Liver (tissue), 9 donors: ENCODE results near the gene SOX6. TPM values are rescaled to one million over a fixed set of nuclear protein-coding genes. Genes with fewer than 3 reads are reported as not detected.

ENCODE experiments used
- DNase-seq: peaks from one replicate; pipeline ENCODE4 v3.0.0-alpha.2; 2017; ENCODE audit warnings: low spot score
- H3K27ac ChIP-seq, 2 donors: one replicate each; pipeline ENCODE4 v1.7.0; 2013; ENCODE audit warnings: inconsistent platforms in 2 of 2, low read length in 2 of 2, control low read depth in 1 of 2, low read depth in 1 of 2, mild to moderate bottlenecking in 1 of 2
- H3K27me3 ChIP-seq, 4 donors: one replicate each; pipeline versions ENCODE4 v1.6.1 to v1.7.0; 2013; ENCODE audit warnings: low read length in 3 of 4, inconsistent platforms in 1 of 4, mild to moderate bottlenecking in 1 of 4, moderate library complexity in 1 of 4; ENCODE audit not compliant: control insufficient read depth in 4 of 4, insufficient read depth in 4 of 4
- H3K36me3 ChIP-seq, 4 donors: one replicate each; pipeline versions ENCODE4 v1.6.1 to v1.7.0; 2013; ENCODE audit warnings: low read length in 3 of 4, mild to moderate bottlenecking in 3 of 4, low read depth in 1 of 4, moderate library complexity in 1 of 4; ENCODE audit not compliant: control insufficient read depth in 4 of 4, insufficient read depth in 3 of 4
- H3K4me1 ChIP-seq, 4 donors: one replicate each; pipeline versions ENCODE4 v1.6.1 to v1.7.0; 2013; ENCODE audit warnings: low read length in 3 of 4, mild to moderate bottlenecking in 3 of 4, moderate library complexity in 1 of 4; ENCODE audit not compliant: control insufficient read depth in 4 of 4, insufficient read depth in 4 of 4
- H3K4me3 ChIP-seq, 3 donors: one replicate each; pipeline versions ENCODE4 v1.6.1 to v1.7.0; 2013; ENCODE audit warnings: low read length in 3 of 3, control low read depth in 1 of 3, low read depth in 1 of 3, mild to moderate bottlenecking in 1 of 3
- H3K9ac ChIP-seq, 2 donors: one replicate each; pipeline ENCODE4 v1.7.0; 2013; ENCODE audit warnings: low read length in 2 of 2, mild to moderate bottlenecking in 2 of 2, moderate library complexity in 2 of 2, control low read depth in 1 of 2, low read depth in 1 of 2
- H3K9me3 ChIP-seq, 4 donors: one replicate each; pipeline versions ENCODE4 v1.6.1 to v1.7.0; 2013; ENCODE audit warnings: low read length in 3 of 4; ENCODE audit not compliant: control insufficient read depth in 4 of 4
- CTCF ChIP-seq: fragments of 150-350 bp; IDR thresholded peaks from 2 replicates; pipeline ENCODE4 v1.5.1; 2017; ENCODE audit warnings: improper control_type of control experiment, low read depth, low read length; ENCODE audit not compliant: missing input control
- EGR1 ChIP-seq, 2 donors: IDR thresholded peaks; 2 replicates each; pipeline ENCODE4 v1.6.1; 2016 to 2018; ENCODE audit warnings: antibody characterized with exemption in 2 of 2, low read depth in 2 of 2
- FOXA1 ChIP-seq: IDR thresholded peaks from 2 replicates; pipeline ENCODE4 v1.6.1; 2016; ENCODE audit warnings: antibody characterized with exemption
- FOXA2 ChIP-seq: IDR thresholded peaks from 2 replicates; pipeline ENCODE4 v1.6.1; 2016; ENCODE audit warnings: antibody characterized with exemption
- GABPA ChIP-seq, 2 donors: IDR thresholded peaks in 1 of 2; conservative IDR thresholded peaks in 1 of 2; 2 replicates each; pipeline ENCODE4 v1.6.1; 2016; ENCODE audit warnings: antibody characterized with exemption in 2 of 2, mild to moderate bottlenecking in 1 of 2, moderate library complexity in 1 of 2
- HNF4A ChIP-seq, 2 donors: conservative IDR thresholded peaks; 2 replicates each; pipeline ENCODE4 v1.6.1; 2016; ENCODE audit warnings: antibody characterized with exemption in 2 of 2, mild to moderate bottlenecking in 2 of 2
- HNF4G ChIP-seq: IDR thresholded peaks from 2 replicates; pipeline ENCODE4 v1.6.1; 2016; ENCODE audit warnings: antibody characterized with exemption
- JUND ChIP-seq, 2 donors: IDR thresholded peaks; 2 replicates each; pipeline ENCODE4 v1.6.1; 2016; ENCODE audit warnings: antibody characterized with exemption in 2 of 2
- NR2F2 ChIP-seq: IDR thresholded peaks from 2 replicates; pipeline ENCODE4 v1.6.1; 2016; ENCODE audit warnings: antibody characterized with exemption
- RAD21 ChIP-seq, 2 donors: IDR thresholded peaks; 2 replicates each; pipeline ENCODE4 v1.6.1; 2016; ENCODE audit warnings: antibody characterized with exemption in 2 of 2, mild to moderate bottlenecking in 2 of 2
- REST ChIP-seq: IDR thresholded peaks from 2 replicates; pipeline ENCODE4 v1.6.1; 2016; ENCODE audit warnings: antibody characterized with exemption, mild to moderate bottlenecking
- RXRA ChIP-seq, 2 donors: IDR thresholded peaks; 2 replicates each; pipeline ENCODE4 v1.6.1; 2017 to 2018; ENCODE audit warnings: antibody characterized with exemption in 2 of 2, mild to moderate bottlenecking in 1 of 2
- SP1 ChIP-seq: IDR thresholded peaks from 2 replicates; pipeline ENCODE4 v1.6.1; 2018; ENCODE audit warnings: antibody characterized with exemption, mild to moderate bottlenecking
- TAF1 ChIP-seq: conservative IDR thresholded peaks from 2 replicates; pipeline ENCODE4 v1.6.1; 2016; ENCODE audit warnings: antibody characterized with exemption, mild to moderate bottlenecking
- YY1 ChIP-seq: IDR thresholded peaks from 2 replicates; pipeline ENCODE4 v1.6.1; 2016; ENCODE audit warnings: antibody characterized with exemption, mild to moderate bottlenecking
- ZBTB33 ChIP-seq: IDR thresholded peaks from 2 replicates; pipeline ENCODE4 v1.6.1; 2016; ENCODE audit warnings: antibody characterized with exemption
- WGBS: extraction: QIAGEN DNeasy Blood & Tissue Kit; methylation state at CpG from one replicate; pipeline ENCODE4 v1.1.7; 2013; 5-methylcytosine and 5-hydroxymethylcytosine counted together
- polyA plus RNA-seq, 2 donors: library from polyadenylated mRNA; stranded (reverse) in 1 of 2; unstranded in 1 of 2; fragments of 200-250 nt in 1 of 2; fragments of >200 nt in 1 of 2; fragmentation: Nextera tagmentation in 1 of 2; extraction: Ambion mirVana in 1 of 2; gene quantifications; one replicate each; pipeline versions ENCODE4 v1.2.1 to v1.2.3, GENCODE V29; 2013 to 2015
- total RNA-seq, 2 donors: library from RNA; depleted of rRNA; stranded (reverse); fragments of >200 nt; gene quantifications; one replicate each; pipeline ENCODE4 v1.2.3, GENCODE V29; 2014
- TF ChIP-seq, protein P1 (sequence below): IDR thresholded peaks from 2 replicates; pipeline ENCODE4 v1.6.1; 2016; ENCODE audit warnings: antibody characterized with exemption
- TF ChIP-seq, protein P2 (sequence below): IDR thresholded peaks from 2 replicates; pipeline ENCODE4 v1.6.1; 2016; ENCODE audit warnings: antibody characterized with exemption
- donor health status: healthy.
- donor health status: healthy.
- donor health status: healthy.
- donor health status: healthy.
- donor health status: healthy.

Gene SOX6
- total and polyA plus RNA-seq, 4 donors: 2.4 to 111 (median 14.8) TPM

GRCh38 chr11:15985860-15986139 is 370.5 kb downstream of the SOX6 start:
- TF ChIP-seq RAD21 (IDR thresholded peaks at IDR 0.05) (no peak), TAF1 (no peak), GABPA (IDR thresholded peaks at IDR 0.05 in 1 of 2, conservative IDR thresholded peaks at IDR 0.05 in 1 of 2) (no peak), HNF4G (no peak), CTCF (no peak), YY1 (no peak), SP1 (no peak), RXRA (IDR thresholded peaks at IDR 0.05) (no peak)
- TF ChIP-seq, protein P1, sequence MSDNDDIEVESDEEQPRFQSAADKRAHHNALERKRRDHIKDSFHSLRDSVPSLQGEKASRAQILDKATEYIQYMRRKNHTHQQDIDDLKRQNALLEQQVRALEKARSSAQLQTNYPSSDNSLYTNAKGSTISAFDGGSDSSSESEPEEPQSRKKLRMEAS: no peak
- TF ChIP-seq, protein P2, sequence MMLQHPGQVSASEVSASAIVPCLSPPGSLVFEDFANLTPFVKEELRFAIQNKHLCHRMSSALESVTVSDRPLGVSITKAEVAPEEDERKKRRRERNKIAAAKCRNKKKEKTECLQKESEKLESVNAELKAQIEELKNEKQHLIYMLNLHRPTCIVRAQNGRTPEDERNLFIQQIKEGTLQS: no peak
- no peak overlapping the region for H3K4me3 ChIP-seq
- no peak overlapping the region for H3K9ac ChIP-seq
- no peaks in the 10 kb centered on the region for H3K9me3 ChIP-seq
- no peaks in the 10 kb centered on the region for H3K27me3 ChIP-seq
- H3K4me1 ChIP-seq: peaks cover 0 to 3% (median under 1%) of the 10 kb centered on the region in 4 donors
- H3K36me3 ChIP-seq: peaks cover 0 to 8% (median 0%) of the 10 kb centered on the region in 4 donors
- no peak for DNase-seq
- H3K27ac ChIP-seq: no peak overlapping the region

- Histone ChIP-seq H3K27ac (no peak overlapping the region), H3K27me3 (no peaks in the 10 kb centered on the region), H3K9me3 (no peaks in the 10 kb centered on the region), H3K4me1 (peaks cover 0 to 3% (median under 1%) of the 10 kb centered on the region in 4 donors), H3K9ac (no peak overlapping the region), H3K4me3 (no peak overlapping the region), H3K36me3 (peaks cover 0 to 8% (median 0%) of the 10 kb centered on the region in 4 donors)
- no peak for DNase-seq
- 87% methylated on average over 1 of the region's 1 CpG for WGBS
- no peak for TF ChIP-seq NR2F2
- no peak for TF ChIP-seq YY1
- TF ChIP-seq ZBTB33: no peak
- TF ChIP-seq FOXA1: no peak
- TF ChIP-seq EGR1 (IDR thresholded peaks at IDR 0.05; ENCODE audit: low read depth in 2 of 2): no peak
- no peak for TF ChIP-seq SP1
- TF ChIP-seq RXRA (IDR thresholded peaks at IDR 0.05): no peak
- TF ChIP-seq, protein P1: no peak
- TF ChIP-seq REST: no peak
- no peak for TF ChIP-seq HNF4A (conservative IDR thresholded peaks at IDR 0.05)
- no peak for TF ChIP-seq CTCF
- TF ChIP-seq FOXA2: no peak
- no peak for TF ChIP-seq JUND (IDR thresholded peaks at IDR 0.05)
- TF ChIP-seq, protein P2: no peak
Measured at GRCh38 chr11:15985127-15985859, 371.1 kb downstream of the SOX6 start.
